ENCODE results near the gene SERPINI1.

- no peak for TF ChIP-seq POLR2A (IDR thresholded peaks at IDR 0.05; ENCODE audit: low read length)
- no peak for TF ChIP-seq GATA1 (IDR thresholded peaks at IDR 0.05; ENCODE audit: low read depth, low read length)
Measured at GRCh38 chr3:167843886-167844285, 108.4 kb downstream of the SERPINI1 start.

Data from erythroblast (primary cell).